K562 (cell line): Measurements from ENCODE around the gene RGS3. TPM values are rescaled to one million over a fixed set of nuclear protein-coding genes. Genes with fewer than 3 reads are reported as not detected.
A peak's percentile ranks its signal among the peaks of the same experiment; 100 is the strongest.

ENCODE experiments used
- ARID4B ChIP-seq: sonication (generic); formaldehyde crosslinking; IDR thresholded peaks from 2 replicates; pipeline ENCODE4 v1.8.0; 2022; ENCODE audit warnings: mild to moderate bottlenecking, missing genetic modification reagents
- JUN ChIP-seq, 2 experiments: sonication (generic) in 1 of 2; formaldehyde crosslinking in 1 of 2; IDR thresholded peaks; 2 replicates each; pipeline versions ENCODE4 v1.6.1 to v1.8.0; 2012 to 2022; ENCODE audit warnings: borderline replicate concordance in 2 of 2, mild to moderate bottlenecking in 2 of 2, improper control_type of control experiment in 1 of 2, low read depth in 1 of 2, low read length in 1 of 2, missing genetic modification reagents in 1 of 2
- MEF2D ChIP-seq: conservative IDR thresholded peaks from 2 replicates; pipeline ENCODE4 v1.6.1; 2016; ENCODE audit warnings: low read depth, missing genetic modification characterization, missing compliant biosample characterization
- MNT ChIP-seq, 2 experiments: fragments of 450-650 bp; conservative IDR thresholded peaks; 2 replicates each; pipeline ENCODE4 v1.6.1; 2017; ENCODE audit warnings: mild to moderate bottlenecking in 2 of 2, moderate library complexity in 2 of 2
- NFATC3 ChIP-seq: fragments of 450-650 bp; IDR thresholded peaks from 2 replicates; pipeline ENCODE4 v1.6.1; 2017; ENCODE audit warnings: mild to moderate bottlenecking
- NR2C1 ChIP-seq, 2 experiments: fragments of 450-650 bp; IDR thresholded peaks; 2 replicates each; pipeline ENCODE4 v1.6.1; 2017; ENCODE audit warnings: mild to moderate bottlenecking in 2 of 2, antibody characterized with exemption in 1 of 2, inconsistent platforms in 1 of 2, missing compliant biosample characterization in 1 of 2, missing genetic modification characterization in 1 of 2
- RBFOX2 ChIP-seq: fragments of 200-400 bp; formaldehyde crosslinking; IDR thresholded peaks from 2 replicates; pipeline ENCODE4 v1.6.1; 2017; ENCODE audit warnings: low read depth, mild to moderate bottlenecking, low read length, moderate library complexity
- SMAD3 ChIP-seq: fragments of 450-650 bp; formaldehyde crosslinking; conservative IDR thresholded peaks from 2 replicates; pipeline ENCODE4 v1.4.0; 2020; ENCODE audit warnings: mild to moderate bottlenecking
- TFAM ChIP-seq: fragments of 250-450 bp; sonication (Bioruptor Pico); conservative IDR thresholded peaks from 2 replicates; pipeline ENCODE4 v1.5.0; 2021; ENCODE audit warnings: mild to moderate bottlenecking, moderate library complexity
- ZBTB8A ChIP-seq: fragments of 450-650 bp; IDR thresholded peaks from 2 replicates; pipeline ENCODE4 v1.6.1; 2018; ENCODE audit warnings: mild to moderate bottlenecking, moderate library complexity; ENCODE audit not compliant: partially characterized antibody
- polyA plus RNA-seq, 8 experiments: library from polyadenylated mRNA; depleted of rRNA in 4 of 8; stranded (reverse) in 5 of 8; unstranded in 3 of 8; fragments of >200 nt; fragmentation: Nextera tagmentation in 2 of 8; fragmentation: Illumina TruSeq in 1 of 8; extraction: Ambion mirVana in 2 of 8; extraction: Trizol in 1 of 8; gene quantifications; 2 replicates each; pipeline versions ENCODE4 v1.2.1 to v1.2.3, GENCODE V29; 2011 to 2014; ENCODE audit warnings: inconsistent platforms in 1 of 8, missing spikeins in 1 of 8
- total RNA-seq, 7 experiments: library from RNA; depleted of rRNA in 6 of 7; stranded (reverse); fragments of >200 nt in 6 of 7; fragmentation: Illumina TruSeq in 2 of 7; extraction: Trizol in 2 of 7; gene quantifications; 2 replicates each; pipeline versions ENCODE4 v1.2.1 to v1.2.3, GENCODE V29; 2011 to 2021; ENCODE audit warnings: low replicate concordance in 1 of 7
- TF ChIP-seq, protein P1 (sequence below): IDR thresholded peaks from 2 replicates; pipeline ENCODE4 v1.6.1; 2011; ENCODE audit not compliant: insufficient read length; ENCODE audit errors: extremely low read depth
- TF ChIP-seq, protein P2 (sequence below): sonication (generic); formaldehyde crosslinking; IDR thresholded peaks from 2 replicates; pipeline ENCODE4 v1.8.0; 2023; ENCODE audit warnings: mild to moderate bottlenecking, missing genetic modification reagents

Gene RGS3
- total and polyA plus RNA-seq, 9 of the 15 experiments (the other 6 are each of a cell fraction or from before 2014, with no cell fraction given): 0.08 to 2.9 (median 0.95) TPM

DNA sequence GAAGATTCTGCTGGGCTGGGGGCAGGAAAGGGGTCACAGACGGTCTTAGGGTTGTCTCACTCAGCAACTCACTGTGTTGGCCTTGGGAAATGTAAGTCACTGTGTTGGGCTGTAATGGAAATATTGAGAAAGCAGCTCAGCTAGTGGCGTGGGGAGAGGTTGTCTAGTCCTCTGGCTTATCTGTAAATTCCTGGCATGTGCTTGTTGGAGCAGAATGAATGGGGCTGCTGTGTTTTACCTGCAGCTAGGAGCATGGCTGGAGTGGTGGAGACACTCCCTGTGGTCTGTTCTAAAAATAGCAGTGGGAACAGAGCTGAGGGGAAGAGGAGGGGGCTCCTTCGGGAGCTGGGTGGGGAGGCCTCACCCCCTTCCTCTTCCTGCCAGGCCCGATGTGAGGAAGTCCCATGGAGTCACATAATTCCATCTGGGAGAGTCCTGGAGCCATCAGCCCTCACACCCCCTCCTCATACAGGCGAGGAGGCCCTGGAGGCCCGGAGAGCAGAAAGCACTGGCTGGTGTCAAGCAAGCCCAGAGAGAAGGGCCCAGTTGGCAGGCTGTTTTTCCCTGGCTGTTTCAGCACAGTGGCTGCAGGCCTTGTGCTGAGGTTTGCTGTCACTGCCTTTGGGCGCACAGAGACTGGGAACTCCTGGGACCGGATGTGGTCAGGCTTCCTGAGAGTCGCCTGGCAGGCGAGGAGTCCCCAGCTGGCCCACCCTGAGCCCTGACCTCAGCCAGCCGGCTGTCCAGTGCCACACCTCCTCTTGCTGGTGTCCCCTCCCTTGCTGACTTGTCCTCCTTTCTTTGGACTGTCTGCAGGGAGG is 84.9 kb downstream of the RGS3 start (continued):
- TF ChIP-seq MNT (conservative IDR thresholded peaks at IDR 0.05) (peak in 1 of 2 experiments; percentile 41; a peak in 1 of 4 replicates), TFAM (CRISPR knock-in tag) (no peak), ZBTB8A (no peak), NFATC3 (0 out of 2 replicates have a peak, but pooled peaks have one; percentile 38), ARID4B (no peak), NR2C1 (IDR thresholded peaks at IDR 0.05) (no peak), NR2C1 (tag; IDR thresholded peaks at IDR 0.05) (0 out of 2 replicates have a peak, but pooled peaks have one; percentile 17), SMAD3 (CRISPR knock-in tag) (no peak), RBFOX2 (no peak), JUN (IDR thresholded peaks at IDR 0.05; ENCODE audit: borderline replicate concordance, low read depth, low read length) (0 out of 2 replicates have a peak, but pooled peaks have one; percentile 11), JUN (CRISPR knock-in tag; IDR thresholded peaks at IDR 0.05; ENCODE audit: borderline replicate concordance) (no peak), MEF2D (peak; percentile 83)
- TF ChIP-seq, protein P1, sequence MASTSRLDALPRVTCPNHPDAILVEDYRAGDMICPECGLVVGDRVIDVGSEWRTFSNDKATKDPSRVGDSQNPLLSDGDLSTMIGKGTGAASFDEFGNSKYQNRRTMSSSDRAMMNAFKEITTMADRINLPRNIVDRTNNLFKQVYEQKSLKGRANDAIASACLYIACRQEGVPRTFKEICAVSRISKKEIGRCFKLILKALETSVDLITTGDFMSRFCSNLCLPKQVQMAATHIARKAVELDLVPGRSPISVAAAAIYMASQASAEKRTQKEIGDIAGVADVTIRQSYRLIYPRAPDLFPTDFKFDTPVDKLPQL: no peak
- TF ChIP-seq, protein P2, sequence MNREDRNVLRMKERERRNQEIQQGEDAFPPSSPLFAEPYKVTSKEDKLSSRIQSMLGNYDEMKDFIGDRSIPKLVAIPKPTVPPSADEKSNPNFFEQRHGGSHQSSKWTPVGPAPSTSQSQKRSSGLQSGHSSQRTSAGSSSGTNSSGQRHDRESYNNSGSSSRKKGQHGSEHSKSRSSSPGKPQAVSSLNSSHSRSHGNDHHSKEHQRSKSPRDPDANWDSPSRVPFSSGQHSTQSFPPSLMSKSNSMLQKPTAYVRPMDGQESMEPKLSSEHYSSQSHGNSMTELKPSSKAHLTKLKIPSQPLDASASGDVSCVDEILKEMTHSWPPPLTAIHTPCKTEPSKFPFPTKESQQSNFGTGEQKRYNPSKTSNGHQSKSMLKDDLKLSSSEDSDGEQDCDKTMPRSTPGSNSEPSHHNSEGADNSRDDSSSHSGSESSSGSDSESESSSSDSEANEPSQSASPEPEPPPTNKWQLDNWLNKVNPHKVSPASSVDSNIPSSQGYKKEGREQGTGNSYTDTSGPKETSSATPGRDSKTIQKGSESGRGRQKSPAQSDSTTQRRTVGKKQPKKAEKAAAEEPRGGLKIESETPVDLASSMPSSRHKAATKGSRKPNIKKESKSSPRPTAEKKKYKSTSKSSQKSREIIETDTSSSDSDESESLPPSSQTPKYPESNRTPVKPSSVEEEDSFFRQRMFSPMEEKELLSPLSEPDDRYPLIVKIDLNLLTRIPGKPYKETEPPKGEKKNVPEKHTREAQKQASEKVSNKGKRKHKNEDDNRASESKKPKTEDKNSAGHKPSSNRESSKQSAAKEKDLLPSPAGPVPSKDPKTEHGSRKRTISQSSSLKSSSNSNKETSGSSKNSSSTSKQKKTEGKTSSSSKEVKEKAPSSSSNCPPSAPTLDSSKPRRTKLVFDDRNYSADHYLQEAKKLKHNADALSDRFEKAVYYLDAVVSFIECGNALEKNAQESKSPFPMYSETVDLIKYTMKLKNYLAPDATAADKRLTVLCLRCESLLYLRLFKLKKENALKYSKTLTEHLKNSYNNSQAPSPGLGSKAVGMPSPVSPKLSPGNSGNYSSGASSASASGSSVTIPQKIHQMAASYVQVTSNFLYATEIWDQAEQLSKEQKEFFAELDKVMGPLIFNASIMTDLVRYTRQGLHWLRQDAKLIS (CRISPR knock-in tag): no peak
